GM19351 (cell line): ENCODE measurements around the gene CHST8.
"Not testable (repeated sequence)": the region's sequence is repeated elsewhere in the genome, so short reads cannot be mapped to it uniquely, and the experiment has no call there.

Experiments used
- ATAC-seq: cut with Tn5 transposase; IDR thresholded peaks from one replicate; pipeline ENCODE4 v1.9.1; 2021; ENCODE audit warnings: mild to moderate bottlenecking, moderate library complexity; ENCODE audit not compliant: unreplicated experiment

The CHST8 gene

GRCh38 chr19:33688171-33688992 is 66.6 kb downstream of the CHST8 start:
- no peak for ATAC-seq

- ATAC-seq = no peak
Measured at GRCh38 chr19:33689138-33689746, 67.5 kb downstream of the CHST8 start.

DNA sequence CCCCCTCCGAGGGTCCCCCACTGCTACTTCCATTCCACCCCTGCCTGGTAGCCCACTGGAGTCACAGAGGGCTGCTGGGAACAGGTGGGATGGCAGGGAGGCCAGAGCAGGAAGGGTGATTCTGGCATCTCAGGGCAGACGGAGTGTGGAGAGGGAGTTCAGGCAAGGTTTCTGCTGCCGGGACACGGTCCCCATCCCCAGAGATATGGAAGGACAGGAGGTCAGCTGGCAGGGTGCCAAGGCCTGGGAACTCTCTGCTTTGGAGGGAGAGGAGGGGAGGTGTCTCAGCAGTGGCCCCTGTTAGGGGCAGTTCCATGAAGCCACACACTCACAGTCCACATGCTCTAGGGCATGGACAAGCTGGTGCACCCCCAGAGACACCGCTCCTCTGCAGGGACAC is 68.1 kb downstream of the CHST8 start:
- ATAC-seq = no peak

GRCh38 chr19:33690378-33691029 is 68.8 kb downstream of the CHST8 start:
- no peak for ATAC-seq

- no peak for ATAC-seq
Measured at GRCh38 chr19:33691030-33691427, 69.3 kb downstream of the CHST8 start.

GRCh38 chr19:33691736-33692135 is 70.0 kb downstream of the CHST8 start:
- no peak for ATAC-seq

DNA sequence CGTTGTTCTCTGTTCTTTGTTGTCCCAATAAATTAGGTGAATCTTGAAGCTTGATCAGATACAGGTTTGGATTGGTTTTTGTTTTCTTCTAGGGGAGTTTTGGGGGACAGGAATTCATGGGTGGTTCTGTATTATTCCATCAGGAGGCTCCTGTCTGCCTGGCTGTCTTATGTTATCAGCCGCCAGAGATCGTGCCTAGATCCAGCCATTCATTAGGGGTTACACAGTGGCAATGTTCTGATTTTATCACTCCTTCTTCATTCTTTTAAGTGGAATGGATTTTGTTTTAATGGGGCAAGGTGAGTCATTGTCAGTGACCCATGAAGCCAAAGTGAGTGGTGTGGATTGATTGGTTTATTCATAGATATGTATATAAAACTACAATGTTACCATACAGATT is 71.9 kb downstream of the CHST8 start:
- no peak for ATAC-seq

- not testable (repeated sequence) for ATAC-seq
Measured at GRCh38 chr19:33695547-33695946, 73.8 kb downstream of the CHST8 start.

- no peak for ATAC-seq
Measured at GRCh38 chr19:33697766-33698165, 76.0 kb downstream of the CHST8 start.

DNA sequence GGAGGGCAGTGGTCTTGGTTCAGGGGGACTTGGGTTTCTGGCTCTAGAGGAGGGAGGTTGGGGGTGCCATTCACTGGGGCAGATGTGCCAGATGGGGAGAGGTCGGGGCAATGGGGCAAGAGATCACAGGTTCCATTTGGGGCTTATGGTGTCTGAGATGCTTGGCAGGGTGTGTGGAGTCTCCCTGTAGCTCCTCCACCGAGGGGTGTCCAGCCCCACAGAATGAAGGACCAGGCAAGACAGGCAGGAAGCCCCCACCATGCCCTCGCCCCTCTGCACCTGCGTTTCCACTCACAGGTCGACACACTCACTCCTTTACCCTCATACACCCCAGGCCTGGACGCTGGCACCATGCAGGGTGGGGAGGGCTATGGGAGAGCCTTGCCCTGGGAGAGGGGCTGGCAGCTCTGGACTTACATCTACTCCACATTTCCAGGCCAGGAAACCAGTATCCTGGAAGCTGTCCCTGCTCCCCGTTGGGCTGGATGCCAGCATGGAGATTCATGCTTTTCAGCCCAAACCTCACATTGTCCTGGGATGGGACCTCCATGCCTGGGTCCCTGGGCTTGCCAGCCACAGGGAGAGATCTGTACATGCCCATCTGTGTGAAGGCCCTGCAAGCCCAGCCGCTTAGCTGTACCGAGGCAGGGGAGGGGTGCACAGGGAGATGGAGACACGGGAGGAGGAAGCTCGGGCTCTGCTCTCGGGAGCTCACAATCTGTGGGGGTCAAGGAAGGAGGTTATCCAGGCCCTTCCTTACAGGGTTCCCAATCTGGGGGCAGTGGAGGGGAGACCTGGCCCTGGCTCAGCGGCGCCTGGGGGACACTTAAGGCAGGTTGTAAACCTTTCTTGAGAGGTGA is 77.1 kb downstream of the CHST8 start:
- ATAC-seq = no peak

- ATAC-seq = no peak
Measured at GRCh38 chr19:33699754-33700407, 78.1 kb downstream of the CHST8 start.

GRCh38 chr19:33700408-33701013 is 78.8 kb downstream of the CHST8 start:
- no peak for ATAC-seq

GRCh38 chr19:33701565-33701964 is 79.8 kb downstream of the CHST8 start:
- no peak for ATAC-seq

GRCh38 chr19:33702606-33703437 is 81.1 kb downstream of the CHST8 start:
- no peak for ATAC-seq

DNA sequence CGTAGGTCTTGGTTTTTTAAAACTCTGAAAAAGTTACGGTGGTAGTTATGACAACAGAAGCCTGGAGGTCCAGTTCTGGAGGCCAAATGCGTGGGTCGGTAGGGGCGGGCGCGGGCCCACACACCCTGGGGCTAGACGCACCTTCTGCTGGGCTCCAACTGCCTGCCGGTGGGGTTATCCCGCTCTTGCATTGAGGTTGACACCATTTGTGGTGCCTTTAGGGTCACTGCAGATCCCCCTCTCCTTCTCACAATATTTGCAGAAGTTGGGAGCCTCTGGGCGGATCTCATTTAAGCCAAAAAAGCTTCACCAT is 81.6 kb downstream of the CHST8 start:
- ATAC-seq = no peak

GRCh38 chr19:33703821-33704220 is 82.1 kb downstream of the CHST8 start:
- ATAC-seq = no peak

GRCh38 chr19:33704271-33704670 is 82.5 kb downstream of the CHST8 start:
- ATAC-seq = no peak

DNA sequence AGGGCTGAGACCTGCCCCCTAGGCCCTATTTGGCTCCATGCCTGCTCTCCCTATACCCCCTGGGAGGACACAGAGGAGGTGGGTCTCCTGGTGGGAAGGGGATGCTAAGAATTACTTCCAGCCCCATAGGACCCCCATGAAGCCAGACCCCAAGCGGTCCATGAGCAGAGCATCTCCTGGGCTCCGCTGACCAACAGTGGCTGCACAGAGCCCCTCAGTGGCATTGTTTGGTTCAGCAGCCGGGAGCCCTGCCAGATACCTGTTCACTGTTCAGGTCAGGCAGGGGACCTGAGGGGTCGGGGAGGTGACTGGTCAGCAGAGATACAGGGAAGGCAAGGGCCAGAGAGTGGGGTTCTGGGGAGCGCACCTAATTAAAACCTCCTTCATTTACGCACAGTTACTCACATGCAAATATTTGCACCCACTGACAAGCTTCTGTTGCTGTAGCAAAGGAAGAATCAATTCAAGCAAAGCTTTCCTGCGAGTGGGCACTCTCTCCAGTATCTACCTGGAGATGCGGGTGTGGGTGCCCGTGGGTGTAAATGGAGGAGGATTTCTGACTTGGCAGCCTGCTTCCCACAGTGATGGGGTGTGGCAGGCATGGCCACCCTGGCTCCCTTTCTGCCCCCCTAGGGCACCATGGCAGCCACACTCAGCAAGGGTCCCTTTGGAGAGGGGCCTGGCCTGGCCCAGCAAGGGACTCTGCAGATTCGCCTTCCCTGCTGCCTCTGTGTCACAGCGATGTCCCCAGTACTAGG is 83.5 kb downstream of the CHST8 start:
- ATAC-seq = no peak

DNA sequence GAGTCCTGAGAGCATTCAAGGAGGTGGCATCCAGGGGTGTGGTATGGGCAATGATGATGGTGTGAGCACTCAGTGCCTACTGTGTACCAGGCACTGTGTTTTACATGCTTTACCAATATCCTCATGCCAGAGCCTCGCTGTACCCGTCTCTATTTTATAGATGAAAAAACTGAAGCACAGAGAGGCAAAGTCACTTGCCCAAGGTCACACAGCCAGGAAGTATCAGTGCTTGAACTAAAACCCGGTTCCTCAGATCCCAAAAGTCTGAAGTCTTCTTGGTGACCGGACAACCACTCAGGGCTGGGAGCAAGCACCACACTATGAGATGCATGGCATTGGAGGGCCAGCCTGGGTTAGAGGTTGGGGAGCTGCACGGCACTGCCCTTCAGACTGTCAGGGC is 84.1 kb downstream of the CHST8 start:
- ATAC-seq = no peak
